HEK293 (cell line): ENCODE measurements around the gene MRPS10.

Experiments
- KLF16 ChIP-seq: fragments of 450-650 bp; formaldehyde crosslinking; IDR thresholded peaks from 2 replicates; pipeline ENCODE4 v1.5.1; 2017; ENCODE audit warnings: missing biosample characterization, missing genetic modification characterization
- SP7 ChIP-seq: fragments of 450-650 bp; formaldehyde crosslinking; IDR thresholded peaks from 2 replicates; pipeline ENCODE4 v1.5.1; 2016; ENCODE audit warnings: missing biosample characterization, missing genetic modification characterization
- ZNF10 ChIP-seq: fragments of 450-650 bp; formaldehyde crosslinking; IDR thresholded peaks from 2 replicates; pipeline ENCODE4 v1.5.1; 2017; ENCODE audit warnings: missing biosample characterization, missing genetic modification characterization
- ZNF2 ChIP-seq: fragments of 450-650 bp; formaldehyde crosslinking; IDR thresholded peaks from 2 replicates; pipeline ENCODE4 v1.5.1; 2016; ENCODE audit warnings: missing biosample characterization, missing genetic modification characterization
- ZNF24 ChIP-seq: fragments of 450-650 bp; formaldehyde crosslinking; IDR thresholded peaks from 2 replicates; pipeline ENCODE4 v1.5.1; 2016; ENCODE audit warnings: missing biosample characterization, missing genetic modification characterization
- ZNF518A ChIP-seq: fragments of 450-650 bp; formaldehyde crosslinking; conservative IDR thresholded peaks from 2 replicates; pipeline ENCODE4 v1.5.1; 2016; ENCODE audit warnings: low read depth, missing biosample characterization, missing genetic modification characterization
- ZNF600 ChIP-seq: fragments of 450-650 bp; formaldehyde crosslinking; IDR thresholded peaks from 2 replicates; pipeline ENCODE4 v1.5.1; 2016; ENCODE audit warnings: missing biosample characterization, missing genetic modification characterization
- ZNF629 ChIP-seq: fragments of 450-650 bp; formaldehyde crosslinking; IDR thresholded peaks from 2 replicates; pipeline ENCODE4 v1.5.1; 2017; ENCODE audit warnings: missing biosample characterization, missing genetic modification characterization
- ZNF654 ChIP-seq: fragments of 450-650 bp; formaldehyde crosslinking; IDR thresholded peaks from 2 replicates; pipeline ENCODE4 v1.5.1; 2016; ENCODE audit warnings: low read depth, missing biosample characterization, missing genetic modification characterization
- ZNF660 ChIP-seq: fragments of 450-650 bp; IDR thresholded peaks from 2 replicates; pipeline ENCODE4 v1.5.1; 2018; ENCODE audit warnings: missing biosample characterization, mild to moderate bottlenecking, missing genetic modification characterization
- ZNF692 ChIP-seq: fragments of 450-650 bp; formaldehyde crosslinking; IDR thresholded peaks from 2 replicates; pipeline ENCODE4 v1.5.1; 2016; ENCODE audit warnings: missing biosample characterization, missing genetic modification characterization
- ZNF843 ChIP-seq: fragments of 450-650 bp; formaldehyde crosslinking; IDR thresholded peaks from 2 replicates; pipeline ENCODE4 v1.5.1; 2016; ENCODE audit warnings: missing biosample characterization, missing genetic modification characterization
- ZSCAN23 ChIP-seq: fragments of 450-650 bp; formaldehyde crosslinking; IDR thresholded peaks from 2 replicates; pipeline ENCODE4 v1.5.1; 2016; ENCODE audit warnings: missing biosample characterization, missing genetic modification characterization
- ZSCAN4 ChIP-seq: fragments of 450-650 bp; formaldehyde crosslinking; IDR thresholded peaks from 2 replicates; pipeline ENCODE4 v1.5.1; 2017; ENCODE audit warnings: missing biosample characterization, missing genetic modification characterization
- ZSCAN5A ChIP-seq: fragments of 450-650 bp; formaldehyde crosslinking; IDR thresholded peaks from 2 replicates; pipeline ENCODE4 v1.5.1; 2016; ENCODE audit warnings: missing biosample characterization, missing genetic modification characterization
- ZXDB ChIP-seq: fragments of 450-650 bp; formaldehyde crosslinking; IDR thresholded peaks from 2 replicates; pipeline ENCODE4 v1.5.1; 2016; ENCODE audit warnings: missing biosample characterization, missing genetic modification characterization
- TF ChIP-seq, protein P1 (sequence below): fragments of 450-650 bp; formaldehyde crosslinking; IDR thresholded peaks from 2 replicates; pipeline ENCODE4 v1.5.1; 2016; ENCODE audit warnings: missing biosample characterization, missing genetic modification characterization
- TF ChIP-seq, protein P2 (sequence below): fragments of 450-650 bp; formaldehyde crosslinking; IDR thresholded peaks from 2 replicates; pipeline ENCODE4 v1.5.1; 2016; ENCODE audit warnings: missing biosample characterization, missing genetic modification characterization
- TF ChIP-seq, protein P3 (sequence below): fragments of 450-650 bp; formaldehyde crosslinking; conservative IDR thresholded peaks from 2 replicates; pipeline ENCODE4 v1.5.1; 2016; ENCODE audit warnings: low read depth, missing biosample characterization, missing genetic modification characterization

Gene MRPS10

GRCh38 chr6:42217519-42218367 lies at the start of gene MRPS10 (continued):
- peak; percentile 61; the same call in 1 of the 2 replicates for TF ChIP-seq ZNF629 (tag by site-specific recombination)
- TF ChIP-seq ZNF518A = peak; percentile 99
- TF ChIP-seq ZNF600 = peak; percentile 92
- TF ChIP-seq ZNF654 = peak; percentile 6; the same call in 1 of the 2 replicates
- TF ChIP-seq ZNF10 = peak; percentile 62; the same call in 1 of the 2 replicates
- 0 out of 2 replicates have a peak, but pooled peaks have one; percentile 26 for TF ChIP-seq ZNF24 (tag by site-specific recombination)
- TF ChIP-seq SP7 (tag by site-specific recombination) = peak; percentile 46; the same call in 1 of the 2 replicates
- TF ChIP-seq, protein P1, sequence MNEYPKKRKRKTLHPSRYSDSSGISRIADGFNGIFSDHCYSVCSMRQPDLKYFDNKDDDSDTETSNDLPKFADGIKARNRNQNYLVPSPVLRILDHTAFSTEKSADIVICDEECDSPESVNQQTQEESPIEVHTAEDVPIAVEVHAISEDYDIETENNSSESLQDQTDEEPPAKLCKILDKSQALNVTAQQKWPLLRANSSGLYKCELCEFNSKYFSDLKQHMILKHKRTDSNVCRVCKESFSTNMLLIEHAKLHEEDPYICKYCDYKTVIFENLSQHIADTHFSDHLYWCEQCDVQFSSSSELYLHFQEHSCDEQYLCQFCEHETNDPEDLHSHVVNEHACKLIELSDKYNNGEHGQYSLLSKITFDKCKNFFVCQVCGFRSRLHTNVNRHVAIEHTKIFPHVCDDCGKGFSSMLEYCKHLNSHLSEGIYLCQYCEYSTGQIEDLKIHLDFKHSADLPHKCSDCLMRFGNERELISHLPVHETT (tag by site-specific recombination) = peak; percentile 86
- TF ChIP-seq ZNF843 (tag by site-specific recombination) = 0 out of 2 replicates have a peak, but pooled peaks have one; percentile 12
- TF ChIP-seq, protein P2, sequence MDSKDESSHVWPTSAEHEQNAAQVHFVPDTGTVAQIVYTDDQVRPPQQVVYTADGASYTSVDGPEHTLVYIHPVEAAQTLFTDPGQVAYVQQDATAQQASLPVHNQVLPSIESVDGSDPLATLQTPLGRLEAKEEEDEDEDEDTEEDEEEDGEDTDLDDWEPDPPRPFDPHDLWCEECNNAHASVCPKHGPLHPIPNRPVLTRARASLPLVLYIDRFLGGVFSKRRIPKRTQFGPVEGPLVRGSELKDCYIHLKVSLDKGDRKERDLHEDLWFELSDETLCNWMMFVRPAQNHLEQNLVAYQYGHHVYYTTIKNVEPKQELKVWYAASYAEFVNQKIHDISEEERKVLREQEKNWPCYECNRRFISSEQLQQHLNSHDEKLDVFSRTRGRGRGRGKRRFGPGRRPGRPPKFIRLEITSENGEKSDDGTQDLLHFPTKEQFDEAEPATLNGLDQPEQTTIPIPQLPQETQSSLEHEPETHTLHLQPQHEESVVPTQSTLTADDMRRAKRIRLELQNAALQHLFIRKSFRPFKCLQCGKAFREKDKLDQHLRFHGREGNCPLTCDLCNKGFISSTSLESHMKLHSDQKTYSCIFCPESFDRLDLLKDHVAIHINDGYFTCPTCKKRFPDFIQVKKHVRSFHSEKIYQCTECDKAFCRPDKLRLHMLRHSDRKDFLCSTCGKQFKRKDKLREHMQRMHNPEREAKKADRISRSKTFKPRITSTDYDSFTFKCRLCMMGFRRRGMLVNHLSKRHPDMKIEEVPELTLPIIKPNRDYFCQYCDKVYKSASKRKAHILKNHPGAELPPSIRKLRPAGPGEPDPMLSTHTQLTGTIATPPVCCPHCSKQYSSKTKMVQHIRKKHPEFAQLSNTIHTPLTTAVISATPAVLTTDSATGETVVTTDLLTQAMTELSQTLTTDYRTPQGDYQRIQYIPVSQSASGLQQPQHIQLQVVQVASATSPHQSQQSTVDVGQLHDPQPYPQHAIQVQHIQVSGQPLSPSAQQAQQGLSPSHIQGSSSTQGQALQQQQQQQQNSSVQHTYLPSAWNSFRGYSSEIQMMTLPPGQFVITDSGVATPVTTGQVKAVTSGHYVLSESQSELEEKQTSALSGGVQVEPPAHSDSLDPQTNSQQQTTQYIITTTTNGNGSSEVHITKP (tag by site-specific recombination) = peak; percentile 59
- TF ChIP-seq ZSCAN23 (tag by site-specific recombination) = 0 out of 2 replicates have a peak, but pooled peaks have one; percentile 9
- TF ChIP-seq, protein P3, sequence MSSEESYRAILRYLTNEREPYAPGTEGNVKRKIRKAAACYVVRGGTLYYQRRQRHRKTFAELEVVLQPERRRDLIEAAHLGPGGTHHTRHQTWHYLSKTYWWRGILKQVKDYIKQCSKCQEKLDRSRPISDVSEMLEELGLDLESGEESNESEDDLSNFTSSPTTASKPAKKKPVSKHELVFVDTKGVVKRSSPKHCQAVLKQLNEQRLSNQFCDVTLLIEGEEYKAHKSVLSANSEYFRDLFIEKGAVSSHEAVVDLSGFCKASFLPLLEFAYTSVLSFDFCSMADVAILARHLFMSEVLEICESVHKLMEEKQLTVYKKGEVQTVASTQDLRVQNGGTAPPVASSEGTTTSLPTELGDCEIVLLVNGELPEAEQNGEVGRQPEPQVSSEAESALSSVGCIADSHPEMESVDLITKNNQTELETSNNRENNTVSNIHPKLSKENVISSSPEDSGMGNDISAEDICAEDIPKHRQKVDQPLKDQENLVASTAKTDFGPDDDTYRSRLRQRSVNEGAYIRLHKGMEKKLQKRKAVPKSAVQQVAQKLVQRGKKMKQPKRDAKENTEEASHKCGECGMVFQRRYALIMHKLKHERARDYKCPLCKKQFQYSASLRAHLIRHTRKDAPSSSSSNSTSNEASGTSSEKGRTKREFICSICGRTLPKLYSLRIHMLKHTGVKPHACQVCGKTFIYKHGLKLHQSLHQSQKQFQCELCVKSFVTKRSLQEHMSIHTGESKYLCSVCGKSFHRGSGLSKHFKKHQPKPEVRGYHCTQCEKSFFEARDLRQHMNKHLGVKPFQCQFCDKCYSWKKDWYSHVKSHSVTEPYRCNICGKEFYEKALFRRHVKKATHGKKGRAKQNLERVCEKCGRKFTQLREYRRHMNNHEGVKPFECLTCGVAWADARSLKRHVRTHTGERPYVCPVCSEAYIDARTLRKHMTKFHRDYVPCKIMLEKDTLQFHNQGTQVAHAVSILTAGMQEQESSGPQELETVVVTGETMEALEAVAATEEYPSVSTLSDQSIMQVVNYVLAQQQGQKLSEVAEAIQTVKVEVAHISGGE (tag by site-specific recombination) = peak; percentile 94
- TF ChIP-seq ZSCAN5A = no peak
- peak; percentile 55; the same call in 1 of the 2 replicates for TF ChIP-seq ZNF2 (tag by site-specific recombination)
- TF ChIP-seq ZNF660 (tag by site-specific recombination) = peak; percentile 93; the same call in 1 of the 2 replicates
- no peak for TF ChIP-seq ZNF692 (tag by site-specific recombination)
- peak; percentile 17; the same call in 1 of the 2 replicates for TF ChIP-seq ZSCAN4 (tag by site-specific recombination)
- TF ChIP-seq ZXDB (tag by site-specific recombination) = peak; percentile 68
- peak; percentile 23; the same call in 1 of the 2 replicates for TF ChIP-seq KLF16 (tag by site-specific recombination)
